Upper lobe of left lung (tissue), 4 donors: ENCODE data around the gene TFAP2A.

ENCODE experiments used
- POLR2A ChIP-seq, 4 donors: fragments of 450-650 bp; IDR thresholded peaks; one replicate each; pipeline ENCODE4 v1.5.1; 2016 to 2017; ENCODE audit warnings: antibody characterized with exemption in 4 of 4, mild to moderate bottlenecking in 2 of 4
- POLR2AphosphoS5 ChIP-seq, 2 donors: sonication (generic); formaldehyde crosslinking; IDR thresholded peaks; one replicate each; pipeline ENCODE4 v1.5.1; 2017; ENCODE audit warnings: antibody characterized with exemption in 2 of 2
- TF ChIP-seq, protein P1 (sequence below), 6 experiments: fragments of 450-650 bp in 4 of 6; fragments of 200-600 bp in 2 of 6; sonication (generic) in 2 of 6; IDR thresholded peaks; one replicate each; pipeline ENCODE4 v1.5.1; 2016 to 2019; ENCODE audit warnings: antibody characterized with exemption in 6 of 6

DNA sequence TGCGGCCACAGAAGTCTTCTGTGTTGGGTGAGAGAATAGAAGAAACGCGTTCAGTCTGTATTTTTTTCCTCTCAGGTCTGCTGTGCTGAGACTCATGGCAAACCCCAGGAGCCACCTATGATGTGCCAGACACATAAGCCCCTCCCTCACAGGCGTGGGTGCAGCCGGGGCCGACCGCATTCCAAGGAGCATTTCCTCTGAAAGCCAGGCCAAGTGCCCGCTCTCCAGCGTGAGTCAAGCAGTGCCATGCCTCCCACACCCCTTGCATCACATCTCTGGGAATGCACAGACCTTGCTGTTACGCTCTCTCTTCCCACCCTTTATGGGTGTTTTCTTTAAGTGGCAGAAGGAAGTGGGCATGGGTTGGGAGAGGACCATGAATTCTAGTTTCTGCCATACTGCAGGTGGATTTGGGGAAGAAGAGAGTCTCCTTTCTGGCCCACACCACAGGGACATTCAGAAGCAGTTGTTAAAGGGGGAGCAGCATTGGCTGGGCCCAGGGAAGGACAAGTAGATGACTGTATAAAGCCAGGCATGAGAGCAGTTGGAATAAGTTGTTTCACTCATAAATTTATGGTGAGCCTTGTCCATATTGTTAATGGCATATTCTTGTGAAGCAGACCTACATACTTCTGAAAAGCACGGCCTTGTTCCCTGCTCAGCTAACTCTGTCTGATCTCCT lies 37.1 kb upstream of the TFAP2A start:
- TF ChIP-seq, protein P1, sequence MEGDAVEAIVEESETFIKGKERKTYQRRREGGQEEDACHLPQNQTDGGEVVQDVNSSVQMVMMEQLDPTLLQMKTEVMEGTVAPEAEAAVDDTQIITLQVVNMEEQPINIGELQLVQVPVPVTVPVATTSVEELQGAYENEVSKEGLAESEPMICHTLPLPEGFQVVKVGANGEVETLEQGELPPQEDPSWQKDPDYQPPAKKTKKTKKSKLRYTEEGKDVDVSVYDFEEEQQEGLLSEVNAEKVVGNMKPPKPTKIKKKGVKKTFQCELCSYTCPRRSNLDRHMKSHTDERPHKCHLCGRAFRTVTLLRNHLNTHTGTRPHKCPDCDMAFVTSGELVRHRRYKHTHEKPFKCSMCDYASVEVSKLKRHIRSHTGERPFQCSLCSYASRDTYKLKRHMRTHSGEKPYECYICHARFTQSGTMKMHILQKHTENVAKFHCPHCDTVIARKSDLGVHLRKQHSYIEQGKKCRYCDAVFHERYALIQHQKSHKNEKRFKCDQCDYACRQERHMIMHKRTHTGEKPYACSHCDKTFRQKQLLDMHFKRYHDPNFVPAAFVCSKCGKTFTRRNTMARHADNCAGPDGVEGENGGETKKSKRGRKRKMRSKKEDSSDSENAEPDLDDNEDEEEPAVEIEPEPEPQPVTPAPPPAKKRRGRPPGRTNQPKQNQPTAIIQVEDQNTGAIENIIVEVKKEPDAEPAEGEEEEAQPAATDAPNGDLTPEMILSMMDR (IDR thresholded peaks at IDR 0.05) = no peak
- TF ChIP-seq POLR2A (IDR thresholded peaks at IDR 0.05) (peak in 1 of 4 donors; percentile 7), POLR2AphosphoS5 (IDR thresholded peaks at IDR 0.05) (peak; percentile 48 to 52)
